HepG2 (cell line): ENCODE results near the gene IL18R1. TPM values are rescaled to one million over a fixed set of nuclear protein-coding genes. Genes with fewer than 3 reads are reported as not detected.
A peak's percentile ranks its signal among the peaks of the same experiment; 100 is the strongest.

Source experiments
- ATAC-seq: fragments of 200-7000 bp; cut with Tn5 transposase; 3 replicates; pipeline ENCODE4 v1.9.1; 2020; ENCODE audit warnings: mild to moderate bottlenecking, moderate library complexity
- BruUV-seq: library from RNA; stranded (reverse); fragments of 400-500 nt; replicated peaks from 2 replicates; lab custom pipeline; 2021; lab: Mats Ljungman, UMichigan
- CTCF ChIA-PET: fragments of 300-600 bp; formaldehyde crosslinking; extraction: SDS; loops from one replicate; lab custom pipeline; 2021; ENCODE audit warnings: low total read pairs, inconsistent platforms, low intra/inter-chr PET ratio; lab: Yijun Ruan, JAX
- POLR2A ChIA-PET: fragments of 350-600 bp; sonication (Branson Sonifier 250); formaldehyde crosslinking; loops from one replicate; lab custom pipeline; 2020; ENCODE audit warnings: antibody characterized with exemption, inconsistent platforms; lab: Yijun Ruan, JAX
- DNase-seq: peaks from one replicate; pipeline ENCODE4 v3.0.0-alpha.2; 2015; ENCODE audit warnings: low spot score
- FAIRE-seq: peaks from 3 replicates; lab custom pipeline; 2011; peaks lifted over from hg19 to GRCh38; lab: Jason Lieb, UNC
- H2AFZ ChIP-seq: one replicate; pipeline ENCODE4 v1.6.1; 2011; ENCODE audit warnings: low read length, inconsistent platforms
- H3K27ac ChIP-seq: fragments of 300-600 bp; 3 replicates; pipeline ENCODE4 v1.8.0; 2011; ENCODE audit warnings: mixed run types, mild to moderate bottlenecking, mixed read lengths, low read length, inconsistent platforms; ENCODE audit not compliant: insufficient read depth; ENCODE audit errors: extremely low read length
- H3K27me3 ChIP-seq, 2 experiments: fragments of 200-600 bp in 1 of 2; 2 replicates in 1 of 2; 3 replicates in 1 of 2; pipeline versions ENCODE4 v1.6.0 to v1.8.0; 2011; ENCODE audit warnings: low read length in 2 of 2, mild to moderate bottlenecking in 2 of 2, moderate library complexity in 2 of 2, inconsistent platforms in 1 of 2; ENCODE audit not compliant: insufficient read depth in 2 of 2, control insufficient read depth in 1 of 2
- H3K36me3 ChIP-seq, 2 experiments: fragments of 200-600 bp in 1 of 2; replicated peaks in 1 of 2; 2 replicates in 1 of 2; 3 replicates in 1 of 2; pipeline versions ENCODE4 v1.5.1 to v1.8.0; 2011; ENCODE audit warnings: low read length in 2 of 2, inconsistent platforms in 1 of 2; ENCODE audit not compliant: insufficient read depth in 2 of 2, control insufficient read depth in 1 of 2
- H3K4me1 ChIP-seq: 2 replicates; pipeline ENCODE4 v1.5.1; 2012; ENCODE audit warnings: low read length, inconsistent platforms; ENCODE audit not compliant: insufficient read depth
- H3K4me2 ChIP-seq: 2 replicates; pipeline ENCODE4 v1.6.0; 2011; ENCODE audit warnings: low read depth, low read length, inconsistent platforms
- H3K4me3 ChIP-seq, 3 experiments: fragments of 200-600 bp in 1 of 3; sonication (generic), shearing (Covaris generic) in 1 of 3; replicated peaks in 1 of 3; 2 replicates each; pipeline ENCODE4 v1.5.1; 2011 to 2016; ENCODE audit warnings: low read length in 3 of 3, inconsistent platforms in 2 of 3, low read depth in 2 of 3, mild to moderate bottlenecking in 2 of 3, control low read depth in 1 of 3, mixed read lengths in 1 of 3; ENCODE audit not compliant: insufficient read depth in 1 of 3
- H3K79me2 ChIP-seq: one replicate; pipeline ENCODE4 v1.6.1; 2011; ENCODE audit warnings: low read length, inconsistent platforms; ENCODE audit not compliant: insufficient read depth
- H3K9ac ChIP-seq: 2 replicates; pipeline ENCODE4 v1.6.0; 2011; ENCODE audit warnings: mild to moderate bottlenecking, low read depth, low read length, inconsistent platforms; ENCODE audit not compliant: insufficient read depth
- H3K9me3 ChIP-seq: 2 replicates; pipeline ENCODE4 v1.5.1; 2012; ENCODE audit warnings: mild to moderate bottlenecking, low read length
- H4K20me1 ChIP-seq: 2 replicates; pipeline ENCODE4 v1.6.0; 2011; ENCODE audit warnings: inconsistent platforms, mild to moderate bottlenecking, low read length, moderate library complexity; ENCODE audit not compliant: insufficient read depth
- ATRX ChIP-seq: sonication (generic); formaldehyde crosslinking; IDR thresholded peaks from 2 replicates; pipeline ENCODE4 v1.4.0; 2020; ENCODE audit warnings: missing genetic modification reagents, borderline replicate concordance
- CENPX ChIP-seq: sonication (generic); formaldehyde crosslinking; IDR thresholded peaks from 2 replicates; pipeline ENCODE4 v1.9.0; 2021; ENCODE audit warnings: mild to moderate bottlenecking, missing genetic modification reagents, moderate library complexity
- MBNL3 ChIP-seq: fragments of 250-450 bp; sonication (Bioruptor Pico); conservative IDR thresholded peaks from 2 replicates; pipeline ENCODE4 v1.8.0; 2022; ENCODE audit warnings: mild to moderate bottlenecking, inconsistent platforms
- NCOA2 ChIP-seq: sonication (generic); formaldehyde crosslinking; IDR thresholded peaks from 2 replicates; pipeline ENCODE4 v1.8.0; 2022; ENCODE audit warnings: inconsistent platforms
- NR2F2 ChIP-seq: IDR thresholded peaks from 2 replicates; pipeline ENCODE4 v1.6.1; 2012; ENCODE audit warnings: low read depth, inconsistent platforms, borderline replicate concordance
- RCOR2 ChIP-seq: IDR thresholded peaks from 2 replicates; pipeline ENCODE4 v1.6.1; 2016; ENCODE audit warnings: missing biosample characterization, missing genetic modification reagents
- TOE1 ChIP-seq: sonication (generic); formaldehyde crosslinking; IDR thresholded peaks from 2 replicates; pipeline ENCODE4 v1.4.0; 2020; ENCODE audit warnings: mild to moderate bottlenecking, missing genetic modification reagents
- ZNF124 ChIP-seq: sonication (generic); formaldehyde crosslinking; IDR thresholded peaks from 2 replicates; pipeline ENCODE4 v1.4.0; 2020; ENCODE audit warnings: missing genetic modification reagents
- ZNF256 ChIP-seq: sonication (generic); formaldehyde crosslinking; conservative IDR thresholded peaks from 2 replicates; pipeline ENCODE4 v1.4.0; 2020; ENCODE audit warnings: missing genetic modification reagents
- ZNF451 ChIP-seq: sonication (generic); formaldehyde crosslinking; IDR thresholded peaks from 2 replicates; pipeline ENCODE4 v1.5.0; 2020; ENCODE audit warnings: mild to moderate bottlenecking, missing genetic modification reagents
- ZSCAN22 ChIP-seq: sonication (generic); formaldehyde crosslinking; IDR thresholded peaks from 2 replicates; pipeline ENCODE4 v1.4.0; 2020; ENCODE audit warnings: mild to moderate bottlenecking, missing genetic modification reagents
- WGBS: methylation state at CpG from one replicate; pipeline ENCODE4 v1.1.6; 2017; ENCODE audit warnings: low lambda C conversion rate; 5-methylcytosine and 5-hydroxymethylcytosine counted together
- in situ Hi-C: cut with HindIII; loops from 2 replicates; pipeline ENCODE4 v1.10.0; 2017; ENCODE audit warnings: low pct_unique_long_range_greater_than_20kb; ENCODE audit not compliant: extremely low pct_ligation_motif_present
- intact Hi-C: fragments of 100-400 bp; cut with micrococcal nuclease; formaldehyde crosslinking; loops from one replicate; pipeline ENCODE4 v1.10.0; 2022; ENCODE audit not compliant: unreplicated experiment
- polyA plus RNA-seq, 8 experiments: library from polyadenylated mRNA; depleted of rRNA in 3 of 8; stranded (reverse) in 7 of 8; unstranded in 1 of 8; fragments of >200 nt; fragmentation: Illumina TruSeq in 4 of 8; extraction: Trizol in 4 of 8; gene quantifications; 2 replicates each; pipeline versions ENCODE4 v1.2.1 to v1.2.3, GENCODE V29; 2011 to 2016; ENCODE audit warnings: low read depth in 4 of 8, missing spikeins in 1 of 8, mixed read lengths in 1 of 8; ENCODE audit not compliant: insufficient read depth in 1 of 8
- total RNA-seq, 5 experiments: library from RNA; depleted of rRNA; stranded (reverse); fragments of >200 nt; fragmentation: Illumina TruSeq; extraction: Trizol; gene quantifications; 2 replicates each; pipeline ENCODE4 v1.2.3, GENCODE V29; 2016; ENCODE audit warnings: low read depth in 1 of 5
- TF ChIP-seq, protein P1 (sequence below): sonication (generic); formaldehyde crosslinking; IDR thresholded peaks from 2 replicates; pipeline ENCODE4 v1.4.0; 2020; ENCODE audit warnings: missing genetic modification reagents, mild to moderate bottlenecking, borderline replicate concordance
- TF ChIP-seq, protein P2 (sequence below): sonication (generic); formaldehyde crosslinking; IDR thresholded peaks from 2 replicates; pipeline ENCODE4 v1.4.0; 2020; ENCODE audit warnings: mild to moderate bottlenecking, missing genetic modification reagents

IL18R1 gene
- total and polyA plus RNA-seq, 2 of the 13 experiments (the other 11 are each of a cell fraction or from before 2014, with no cell fraction given) = 0.01 to 0.04 TPM

DNA sequence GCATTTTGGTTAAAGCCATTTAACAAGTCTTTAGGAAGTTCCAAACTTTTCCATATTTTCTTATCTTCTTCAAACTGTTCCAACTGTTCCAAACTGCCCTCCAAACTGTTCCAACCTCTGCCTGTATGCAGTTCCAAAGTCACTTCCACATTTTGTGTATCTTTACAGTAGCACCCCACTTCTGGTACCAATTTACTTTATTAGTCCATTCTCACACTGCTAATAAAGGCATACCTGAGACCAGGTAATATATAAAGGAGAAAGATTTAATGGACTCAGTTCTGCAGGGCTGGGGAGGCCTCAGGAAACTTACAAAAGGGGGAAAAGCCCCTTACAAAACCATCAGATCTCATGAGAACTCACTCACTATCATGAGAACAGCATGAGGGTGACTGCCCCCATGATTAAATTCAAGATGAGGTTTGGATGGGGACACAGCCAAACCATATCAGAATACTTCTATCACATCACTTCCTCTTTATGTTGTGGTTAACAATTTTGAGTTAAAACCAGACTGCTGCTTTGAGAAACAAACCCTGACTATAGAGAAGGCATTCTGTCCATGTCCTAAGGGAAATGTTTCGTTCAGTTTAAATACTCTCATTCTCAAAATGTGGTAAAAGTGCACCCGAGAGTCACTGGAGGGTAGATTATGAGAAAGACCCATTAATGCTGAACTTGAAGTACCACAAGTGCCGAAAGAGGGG is 11.0 kb downstream of the IL18R1 start:
- no peaks in the 10 kb centered on the region for H3K79me2 ChIP-seq
- TF ChIP-seq TOE1 (CRISPR knock-in tag) = no peak
- TF ChIP-seq, all 625 proteins: peak for 0
- CTCF ChIA-PET = no interaction called here
- ATAC-seq = no peak
- no peak overlapping the region for H3K4me3 ChIP-seq
- WGBS = 32% methylated on average over 3 of the region's 3 CpGs
- no peaks in the 10 kb centered on the region for H3K27me3 ChIP-seq
- no peak overlapping the region for H3K27ac ChIP-seq
- H3K9ac ChIP-seq = no peak overlapping the region
- H2AFZ ChIP-seq = no peak overlapping the region
- peaks cover 21% of the 10 kb centered on the region for H3K9me3 ChIP-seq
- no peak for FAIRE-seq
- no peak for DNase-seq
- POLR2A ChIA-PET = no interaction called here
- H3K4me2 ChIP-seq = no peak overlapping the region
- in situ Hi-C loops (no loop called here), intact Hi-C loops (no loop called here)
- H4K20me1 ChIP-seq = no peaks in the 10 kb centered on the region
- no peaks in the 10 kb centered on the region for H3K36me3 ChIP-seq
- BruUV-seq = no TSS peak
- H3K4me1 ChIP-seq = peaks cover 6% of the 10 kb centered on the region

DNA sequence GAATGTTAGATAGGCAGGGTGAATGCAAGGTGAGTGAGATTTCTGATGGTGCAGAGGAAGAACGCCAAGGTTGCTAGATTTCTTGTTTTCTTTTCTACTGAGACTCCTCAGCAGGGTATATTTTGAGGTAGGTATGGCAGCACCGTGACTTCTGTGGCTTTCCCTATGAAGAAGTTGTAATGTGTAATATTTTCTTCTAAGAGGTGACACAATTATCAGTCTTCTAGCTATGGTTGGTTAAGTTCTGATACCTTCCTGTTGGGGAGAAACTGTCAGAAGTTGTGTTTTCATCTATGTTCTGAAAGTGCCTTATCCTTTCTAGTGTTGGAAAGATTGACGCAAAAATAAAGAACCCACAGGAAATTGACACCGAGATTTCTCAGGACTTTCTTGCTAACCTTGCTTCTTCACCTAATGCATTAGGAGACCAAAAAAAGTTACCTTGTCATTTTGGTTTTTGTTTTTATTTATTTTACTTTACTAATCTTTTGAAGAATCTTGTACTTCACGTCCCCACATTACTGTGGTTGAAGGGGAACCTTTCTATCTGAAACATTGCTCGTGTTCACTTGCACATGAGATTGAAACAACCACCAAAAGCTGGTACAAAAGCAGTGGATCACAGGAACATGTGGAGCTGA is 11.9 kb downstream of the IL18R1 start:
- no TSS peak for BruUV-seq
- H3K27ac ChIP-seq = no peak overlapping the region
- H3K79me2 ChIP-seq = no peaks in the 10 kb centered on the region
- H3K4me1 ChIP-seq = no peaks in the 10 kb centered on the region
- FAIRE-seq (peak; percentile 8), ATAC-seq (no peak), DNase-seq (no peak)
- H3K4me2 ChIP-seq = no peak overlapping the region
- H3K27me3 ChIP-seq = no peaks in the 10 kb centered on the region
- H2AFZ ChIP-seq = no peak overlapping the region
- H4K20me1 ChIP-seq = no peaks in the 10 kb centered on the region
- in situ Hi-C loops = no loop called here
- CTCF ChIA-PET = no interaction called here
- no peak overlapping the region for H3K4me3 ChIP-seq
- peaks cover 21% of the 10 kb centered on the region for H3K9me3 ChIP-seq
- POLR2A ChIA-PET = no interaction called here
- WGBS = 36% methylated on average over 6 of the region's 6 CpGs
- H3K9ac ChIP-seq = no peak overlapping the region
- no peaks in the 10 kb centered on the region for H3K36me3 ChIP-seq
- intact Hi-C loops = no loop called here
- TF ChIP-seq, protein P1, sequence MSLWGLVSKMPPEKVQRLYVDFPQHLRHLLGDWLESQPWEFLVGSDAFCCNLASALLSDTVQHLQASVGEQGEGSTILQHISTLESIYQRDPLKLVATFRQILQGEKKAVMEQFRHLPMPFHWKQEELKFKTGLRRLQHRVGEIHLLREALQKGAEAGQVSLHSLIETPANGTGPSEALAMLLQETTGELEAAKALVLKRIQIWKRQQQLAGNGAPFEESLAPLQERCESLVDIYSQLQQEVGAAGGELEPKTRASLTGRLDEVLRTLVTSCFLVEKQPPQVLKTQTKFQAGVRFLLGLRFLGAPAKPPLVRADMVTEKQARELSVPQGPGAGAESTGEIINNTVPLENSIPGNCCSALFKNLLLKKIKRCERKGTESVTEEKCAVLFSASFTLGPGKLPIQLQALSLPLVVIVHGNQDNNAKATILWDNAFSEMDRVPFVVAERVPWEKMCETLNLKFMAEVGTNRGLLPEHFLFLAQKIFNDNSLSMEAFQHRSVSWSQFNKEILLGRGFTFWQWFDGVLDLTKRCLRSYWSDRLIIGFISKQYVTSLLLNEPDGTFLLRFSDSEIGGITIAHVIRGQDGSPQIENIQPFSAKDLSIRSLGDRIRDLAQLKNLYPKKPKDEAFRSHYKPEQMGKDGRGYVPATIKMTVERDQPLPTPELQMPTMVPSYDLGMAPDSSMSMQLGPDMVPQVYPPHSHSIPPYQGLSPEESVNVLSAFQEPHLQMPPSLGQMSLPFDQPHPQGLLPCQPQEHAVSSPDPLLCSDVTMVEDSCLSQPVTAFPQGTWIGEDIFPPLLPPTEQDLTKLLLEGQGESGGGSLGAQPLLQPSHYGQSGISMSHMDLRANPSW = no peak
- TF ChIP-seq NR2F2 (no peak), ATRX (no peak), ZSCAN22 (CRISPR knock-in tag) (no peak), MBNL3 (no peak), ZNF451 (CRISPR knock-in tag) (no peak), CENPX (CRISPR knock-in tag) (no peak), NCOA2 (CRISPR knock-in tag) (no peak), ZNF124 (CRISPR knock-in tag) (no peak), ZNF256 (CRISPR knock-in tag) (no peak), RCOR2 (CRISPR knock-in tag) (no peak)
- TF ChIP-seq, protein P2, sequence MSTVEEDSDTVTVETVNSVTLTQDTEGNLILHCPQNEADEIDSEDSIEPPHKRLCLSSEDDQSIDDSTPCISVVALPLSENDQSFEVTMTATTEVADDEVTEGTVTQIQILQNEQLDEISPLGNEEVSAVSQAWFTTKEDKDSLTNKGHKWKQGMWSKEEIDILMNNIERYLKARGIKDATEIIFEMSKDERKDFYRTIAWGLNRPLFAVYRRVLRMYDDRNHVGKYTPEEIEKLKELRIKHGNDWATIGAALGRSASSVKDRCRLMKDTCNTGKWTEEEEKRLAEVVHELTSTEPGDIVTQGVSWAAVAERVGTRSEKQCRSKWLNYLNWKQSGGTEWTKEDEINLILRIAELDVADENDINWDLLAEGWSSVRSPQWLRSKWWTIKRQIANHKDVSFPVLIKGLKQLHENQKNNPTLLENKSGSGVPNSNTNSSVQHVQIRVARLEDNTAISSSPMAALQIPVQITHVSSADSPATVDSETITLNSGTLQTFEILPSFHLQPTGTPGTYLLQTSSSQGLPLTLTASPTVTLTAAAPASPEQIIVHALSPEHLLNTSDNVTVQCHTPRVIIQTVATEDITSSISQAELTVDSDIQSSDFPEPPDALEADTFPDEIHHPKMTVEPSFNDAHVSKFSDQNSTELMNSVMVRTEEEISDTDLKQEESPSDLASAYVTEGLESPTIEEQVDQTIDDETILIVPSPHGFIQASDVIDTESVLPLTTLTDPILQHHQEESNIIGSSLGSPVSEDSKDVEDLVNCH = no peak
